Activated CD8-positive, alpha-beta memory T cell treated with anti-CD3 and anti-CD28 coated beads for 1 hour (primary cell): ENCODE data around the gene FAM177B.
"Not testable (repeated sequence)": the region's sequence is repeated elsewhere in the genome, so short reads cannot be mapped to it uniquely, and the experiment has no call there.

Experiments used
- DNase-seq, 2 donors: peaks; one replicate each; pipeline ENCODE4 v3.0.0-alpha.2; 2020; ENCODE audit warnings: low read depth in 1 of 2; ENCODE audit errors: extremely low read depth in 1 of 2

The FAM177B gene

DNA sequence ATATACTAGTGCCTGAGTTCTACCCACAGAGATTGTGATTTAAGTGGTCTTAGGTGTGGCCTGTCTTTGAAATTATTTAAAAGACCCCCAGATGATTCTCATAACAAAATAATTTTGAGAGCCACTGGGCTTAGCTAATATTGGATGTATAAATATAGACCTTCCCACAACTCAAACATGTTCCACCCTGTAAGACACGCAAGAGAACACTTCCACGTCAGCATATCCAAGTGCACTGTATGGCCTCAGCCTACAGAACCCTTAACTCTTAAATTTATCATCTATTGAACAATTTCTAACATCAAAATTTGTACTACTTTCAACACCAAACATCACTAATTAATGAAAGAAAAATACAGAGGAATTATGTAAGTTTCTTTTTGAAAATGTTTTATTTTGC lies 2.5 kb downstream of the FAM177B start:
- no peak for DNase-seq

DNA sequence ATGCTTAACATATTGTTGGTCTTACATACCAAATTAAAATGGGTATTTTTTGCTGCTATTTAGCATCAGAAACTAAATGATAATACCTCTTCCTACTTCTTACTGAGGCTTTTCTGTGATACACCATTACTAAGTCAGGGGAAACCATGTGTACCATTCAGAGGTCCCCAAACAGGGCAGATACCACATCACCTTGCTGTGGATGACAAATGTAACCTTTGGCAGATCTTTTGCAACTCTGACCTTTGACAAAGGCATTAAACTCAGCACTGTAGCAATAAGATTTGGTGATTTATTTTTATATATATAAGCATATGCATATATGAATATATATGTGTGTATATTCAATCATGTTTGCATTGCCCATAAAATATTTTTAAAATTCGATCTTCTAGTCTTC lies 2.9 kb downstream of the FAM177B start:
- DNase-seq, result no peak

DNA sequence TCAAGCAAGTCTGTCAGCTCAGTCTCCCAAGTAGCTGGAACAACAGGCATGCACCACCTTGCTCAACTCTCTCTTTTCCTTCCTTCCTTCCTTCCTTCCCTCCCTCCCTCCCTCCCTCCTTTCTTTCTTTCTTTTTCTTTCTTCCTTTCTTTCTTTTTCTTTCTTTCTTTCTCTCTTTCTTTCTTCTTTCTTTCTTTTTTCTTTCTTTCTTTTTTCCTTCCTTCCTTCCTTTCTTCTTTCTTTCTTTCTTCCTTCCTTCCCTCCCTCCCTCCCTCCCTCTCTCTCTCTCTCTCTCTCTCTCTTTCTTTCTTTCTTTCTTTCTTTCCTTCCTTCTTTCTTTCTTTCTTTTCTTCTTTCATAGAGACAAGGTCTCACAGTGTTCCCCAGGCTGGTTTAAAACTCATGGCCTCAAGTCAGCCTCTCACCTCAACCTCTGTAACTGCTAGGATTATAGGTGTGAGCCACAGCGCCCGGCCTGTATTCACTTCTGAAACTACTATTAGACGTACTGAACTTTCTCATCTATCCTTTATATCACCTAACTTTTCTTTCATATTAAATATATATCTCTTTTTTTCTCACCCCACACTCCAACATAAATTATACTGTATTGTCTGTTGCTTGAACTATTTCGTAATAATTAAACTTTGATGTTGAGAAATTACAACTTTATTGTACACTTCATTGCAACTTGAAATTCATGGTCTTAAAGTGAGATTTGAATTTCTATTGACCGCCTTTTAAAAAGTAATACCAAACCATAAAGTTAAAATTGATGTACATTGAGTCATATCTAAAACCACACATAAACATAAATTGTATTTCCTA lies 4.8 kb downstream of the FAM177B start:
- DNase-seq, result not testable (repeated sequence)

DNA sequence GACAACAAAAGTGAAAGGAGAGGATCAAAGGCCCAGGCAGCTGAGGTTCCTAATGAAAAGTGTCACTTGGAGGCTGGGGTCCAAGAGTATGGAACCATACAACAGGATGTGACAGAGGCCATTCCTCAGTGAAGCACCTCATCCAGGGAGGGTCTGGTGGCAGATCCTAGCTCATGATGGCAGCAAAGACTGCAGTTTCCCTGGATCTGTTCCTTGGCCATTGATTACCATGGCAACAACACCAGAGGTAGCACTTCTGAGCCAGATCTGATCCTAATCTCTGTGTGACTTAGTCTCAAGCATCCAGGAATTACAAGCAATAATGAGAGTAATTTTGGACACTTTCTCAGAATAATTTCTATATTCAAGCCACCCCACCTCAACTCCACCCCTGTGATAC lies 12.9 kb downstream of the FAM177B start:
- no peak for DNase-seq

DNA sequence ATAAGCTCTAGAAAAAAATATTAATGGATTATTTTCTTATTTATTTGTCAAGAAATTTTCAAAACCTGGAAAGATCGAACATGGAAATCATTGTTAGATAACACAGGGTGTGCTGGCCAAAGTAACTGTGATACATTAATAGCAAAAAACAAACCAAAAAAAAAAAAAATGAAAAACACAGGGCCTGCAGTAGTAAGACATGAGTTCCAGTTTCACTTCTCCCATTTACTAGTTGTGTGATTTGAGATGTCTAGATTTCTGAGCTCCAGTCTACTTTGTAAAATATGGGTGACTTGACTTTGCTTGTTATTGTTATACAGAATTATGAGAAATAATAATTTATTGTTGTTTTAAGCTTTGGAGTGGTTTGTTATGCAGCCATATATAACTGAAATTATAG lies 13.6 kb downstream of the FAM177B start:
- DNase-seq, result no peak

DNA sequence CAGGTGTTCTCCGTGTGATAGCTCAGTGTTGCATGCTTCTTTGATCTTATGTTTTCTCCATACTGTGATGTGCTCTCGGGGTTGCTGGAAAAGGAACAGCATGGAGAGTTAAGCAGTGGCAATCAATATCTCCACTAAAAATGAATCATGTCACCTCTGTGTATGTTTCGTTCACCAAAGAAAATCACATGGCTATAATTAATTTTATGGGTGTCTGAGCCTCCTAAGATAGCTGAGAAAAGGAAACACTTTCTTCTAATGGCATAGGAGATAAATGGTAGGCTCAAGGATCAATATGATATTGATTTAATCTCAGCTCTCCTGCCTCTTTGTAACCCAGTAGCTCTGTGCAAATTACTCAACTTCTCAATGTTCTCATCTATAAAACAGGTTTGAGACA lies 14.3 kb downstream of the FAM177B start:
- no peak for DNase-seq

DNA sequence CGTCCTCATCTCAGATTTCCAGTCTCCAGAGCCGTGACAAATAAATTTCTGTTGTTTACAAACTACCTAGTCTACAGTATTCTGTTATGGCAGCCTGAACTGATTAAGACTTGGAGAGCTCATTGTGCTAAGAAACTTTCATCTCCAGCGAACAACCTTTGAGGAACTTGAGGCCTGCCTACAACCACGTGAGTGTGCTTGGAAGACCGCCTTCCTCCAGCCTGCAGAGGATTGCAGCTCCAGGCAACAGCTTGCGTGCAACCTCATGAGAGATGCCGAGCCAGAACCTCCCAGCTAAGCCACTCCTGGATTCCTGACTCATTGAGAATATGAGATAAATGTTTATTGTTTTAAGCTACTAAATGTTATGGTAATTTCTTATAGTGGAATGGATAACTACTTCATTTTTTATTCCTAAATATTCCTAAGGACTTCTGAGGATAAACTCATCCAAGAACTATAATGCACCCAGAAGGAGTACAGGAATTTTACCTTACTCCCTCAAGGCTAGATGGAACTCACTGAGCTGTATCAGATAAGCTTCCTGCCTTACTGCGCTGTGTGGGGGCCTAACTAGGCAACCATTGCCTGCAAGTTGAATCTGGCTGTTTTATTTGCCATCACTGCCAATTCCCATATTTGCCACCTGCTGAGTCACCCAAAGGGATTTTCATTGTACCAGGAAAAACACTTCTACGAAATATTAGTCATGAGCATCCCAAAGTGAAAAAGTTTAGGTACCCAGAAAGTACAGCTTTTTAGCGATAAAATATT lies 17.6 kb downstream of the FAM177B start:
- DNase-seq, result no peak

DNA sequence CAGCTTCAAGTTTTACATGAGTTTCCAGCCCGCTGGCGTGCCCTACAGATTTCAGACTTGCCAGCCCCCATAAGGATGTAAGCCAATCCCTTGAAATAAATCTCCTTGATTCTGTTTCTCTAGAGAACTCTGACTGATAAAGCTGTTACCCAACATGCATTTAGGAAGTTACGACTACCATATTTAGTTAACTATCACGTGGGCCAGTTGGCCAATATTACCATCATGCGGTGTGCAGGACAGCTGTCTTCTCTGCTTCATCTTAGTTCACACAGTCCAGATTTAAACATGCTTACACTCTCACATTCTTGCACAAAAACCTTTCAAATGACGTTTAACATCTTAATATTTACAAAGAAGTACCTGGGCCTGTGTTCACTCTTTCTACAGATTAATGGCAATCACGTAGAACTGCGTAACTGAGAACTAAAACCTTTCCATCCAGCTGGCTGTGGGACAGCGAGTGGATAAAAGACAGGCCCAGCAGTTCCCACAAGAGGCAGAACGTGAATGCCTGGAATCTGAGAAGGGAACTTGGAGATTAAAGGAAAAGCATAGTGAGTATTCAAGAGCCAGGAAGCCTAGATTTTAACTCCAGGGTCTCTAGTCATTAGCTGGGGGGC lies 20.8 kb downstream of the FAM177B start:
- DNase-seq, result no peak

DNA sequence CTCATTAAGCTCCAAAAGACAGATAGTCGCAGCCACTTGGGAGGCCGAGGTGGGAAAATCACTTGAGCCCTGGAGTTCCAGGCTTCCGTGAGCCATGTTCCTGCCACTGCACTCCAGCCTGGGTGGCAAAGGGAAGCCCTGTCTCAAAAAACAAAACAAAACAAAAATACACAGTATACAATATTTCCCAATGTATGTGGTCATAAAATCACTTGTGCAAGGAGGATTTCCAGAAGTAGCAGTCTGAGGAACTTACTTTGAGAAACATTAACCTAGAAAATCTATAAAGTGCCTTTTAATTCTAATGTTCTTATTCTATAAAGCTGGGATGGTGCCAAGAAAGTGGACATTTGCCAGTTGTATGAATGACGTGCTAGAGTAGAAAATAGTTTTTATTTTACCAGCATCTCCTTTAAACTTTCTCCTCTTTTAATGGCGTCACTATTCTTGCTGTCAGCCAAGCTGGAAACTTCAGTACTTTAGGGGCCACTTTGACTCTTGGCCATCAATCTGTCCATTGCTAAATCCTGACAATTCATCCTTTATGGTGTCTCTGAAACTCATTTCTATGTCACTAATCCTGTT lies 22.5 kb downstream of the FAM177B start:
- no peak for DNase-seq

DNA sequence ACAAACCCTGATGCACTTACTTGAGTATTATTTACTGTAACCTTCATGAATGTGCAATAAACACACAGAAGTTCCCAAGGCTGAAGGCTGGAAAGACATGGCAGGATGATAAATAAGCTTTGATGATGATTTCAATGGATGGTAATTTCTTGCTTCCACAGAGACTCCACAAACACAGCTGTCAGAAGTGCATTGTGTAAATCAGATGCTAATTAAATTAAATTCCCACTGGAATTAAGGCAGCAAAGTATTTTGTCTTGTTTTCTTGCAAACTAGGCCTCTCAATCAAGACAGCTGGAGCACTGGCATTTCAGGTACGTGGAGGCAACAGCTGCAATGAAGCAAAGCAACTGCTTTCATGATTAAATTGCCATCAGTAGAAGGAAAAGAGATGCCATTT lies 24.1 kb downstream of the FAM177B start:
- no peak for DNase-seq

DNA sequence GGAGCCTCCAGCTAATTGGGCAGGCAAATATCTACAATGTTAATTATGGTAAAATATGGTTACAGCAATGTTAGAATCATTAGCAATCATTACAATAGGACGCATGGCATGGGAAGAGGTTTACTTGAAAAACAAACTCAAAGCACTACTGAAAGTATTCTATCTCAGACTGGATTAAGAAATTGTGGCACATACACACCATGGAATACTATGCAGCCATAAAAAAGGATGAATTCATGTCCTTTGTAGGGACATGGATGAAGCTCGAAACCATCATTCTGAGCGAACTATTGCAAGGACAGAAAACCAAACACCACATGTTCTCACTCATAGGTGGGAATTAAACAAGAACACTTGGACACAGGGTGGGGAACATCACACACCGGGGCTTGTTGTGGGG lies 25.2 kb downstream of the FAM177B start:
- not testable (repeated sequence) for DNase-seq

DNA sequence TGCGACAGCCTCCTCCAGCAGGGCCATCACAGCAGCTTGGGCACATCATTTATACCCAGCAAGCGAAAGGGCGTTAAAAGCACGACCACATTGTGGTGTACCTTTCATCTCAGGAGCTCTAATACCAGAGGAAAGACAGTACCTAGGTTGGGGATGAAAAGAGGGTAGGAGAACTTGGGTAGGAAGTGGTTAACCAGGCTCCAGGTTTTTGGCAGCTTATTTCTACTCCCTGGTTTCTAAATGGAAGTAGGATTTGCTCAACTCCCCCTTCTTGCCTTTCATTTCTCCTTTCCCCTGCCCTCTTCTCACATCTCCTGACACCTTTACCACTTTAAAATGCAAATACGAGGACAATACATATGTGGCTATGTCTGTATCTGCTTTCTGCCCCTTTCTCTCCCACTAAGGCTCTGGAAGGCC lies 30.2 kb downstream of the FAM177B start:
- DNase-seq, result no peak

DNA sequence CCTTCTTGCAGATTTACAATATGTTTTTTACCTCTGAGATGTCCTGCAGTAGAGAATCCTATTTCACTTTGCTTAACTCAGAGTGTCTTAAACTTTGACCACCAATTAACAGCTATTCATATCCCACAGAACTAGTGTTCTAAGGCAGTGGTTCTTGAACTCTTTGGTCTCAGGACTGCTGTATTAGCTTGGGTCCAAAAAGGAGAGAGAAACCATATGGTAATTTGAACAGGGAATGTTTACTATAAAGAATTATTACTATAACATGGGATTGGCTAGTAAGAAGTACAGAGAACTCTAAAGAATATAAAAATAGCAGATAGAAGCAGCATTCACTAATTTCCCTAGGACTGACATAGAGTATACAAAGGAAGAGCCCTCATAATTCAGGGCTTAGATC lies 31.6 kb downstream of the FAM177B start:
- DNase-seq, result no peak

DNA sequence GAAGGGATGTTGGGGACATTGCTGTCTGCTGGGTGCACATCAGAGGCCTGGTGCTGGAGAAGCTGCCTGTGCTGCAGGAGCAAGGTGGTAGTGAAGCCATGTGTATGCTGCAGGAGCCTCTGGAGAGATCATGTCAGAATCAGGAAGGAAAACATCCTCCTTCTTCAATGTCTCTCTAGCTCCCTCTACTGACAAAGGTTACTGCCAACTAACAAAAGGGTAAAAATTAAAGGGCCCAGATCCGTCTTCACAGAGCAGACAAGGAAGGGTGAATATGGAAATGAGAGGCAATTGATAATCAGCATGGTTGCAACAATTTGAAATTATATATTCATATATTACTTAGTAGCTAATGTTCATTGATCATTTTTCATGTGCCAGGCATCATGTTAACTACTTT lies 32.2 kb downstream of the FAM177B start:
- DNase-seq, result no peak

DNA sequence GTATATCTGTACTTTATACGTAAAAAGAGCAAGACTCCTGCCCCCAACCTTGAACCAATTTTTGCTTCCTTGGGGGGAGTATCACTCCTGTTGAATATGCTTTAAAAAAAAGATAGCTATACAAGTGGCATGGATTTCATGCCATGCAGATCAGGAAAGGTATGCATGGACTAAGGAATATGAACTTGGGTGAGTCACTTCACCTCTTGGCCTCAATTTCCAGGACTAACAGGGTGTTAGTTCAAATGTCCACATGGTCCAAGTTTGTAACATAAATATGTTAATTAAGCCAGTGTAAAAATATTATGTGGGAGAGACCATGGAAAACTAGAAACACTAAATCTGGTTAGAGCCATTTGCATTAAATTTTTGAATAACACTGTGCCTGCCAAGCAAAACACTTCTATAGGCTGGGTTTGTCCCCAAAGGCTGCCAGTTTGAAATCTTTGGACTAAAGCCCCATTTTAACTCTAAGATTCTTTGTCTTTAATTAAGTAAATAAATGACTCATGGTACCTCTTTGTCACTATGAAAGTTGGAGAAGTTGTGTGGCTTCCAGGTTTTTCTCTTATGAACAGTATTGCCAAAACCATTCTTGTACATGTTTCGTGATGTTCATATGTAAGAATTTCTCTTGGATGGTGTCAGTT lies 33.1 kb downstream of the FAM177B start:
- no peak for DNase-seq

DNA sequence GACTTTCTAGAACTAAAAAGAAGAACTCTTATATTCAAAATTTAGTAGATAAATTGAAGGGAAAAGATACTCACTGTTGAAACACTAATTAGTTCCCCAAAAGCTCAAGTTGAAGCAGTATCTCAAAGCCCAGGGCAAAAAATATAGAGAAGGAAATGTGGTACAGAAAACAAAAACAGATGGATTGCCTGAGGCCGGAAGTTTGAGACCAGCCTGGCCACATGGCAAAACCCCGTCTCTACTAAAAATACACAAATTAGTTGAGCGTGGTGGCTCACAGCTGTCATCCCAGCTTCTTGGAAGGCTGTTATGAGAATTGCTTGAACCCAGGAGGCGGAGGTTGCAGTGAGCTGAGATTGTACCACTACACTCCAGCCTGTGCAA lies 36.0 kb downstream of the FAM177B start:
- no peak for DNase-seq

DNA sequence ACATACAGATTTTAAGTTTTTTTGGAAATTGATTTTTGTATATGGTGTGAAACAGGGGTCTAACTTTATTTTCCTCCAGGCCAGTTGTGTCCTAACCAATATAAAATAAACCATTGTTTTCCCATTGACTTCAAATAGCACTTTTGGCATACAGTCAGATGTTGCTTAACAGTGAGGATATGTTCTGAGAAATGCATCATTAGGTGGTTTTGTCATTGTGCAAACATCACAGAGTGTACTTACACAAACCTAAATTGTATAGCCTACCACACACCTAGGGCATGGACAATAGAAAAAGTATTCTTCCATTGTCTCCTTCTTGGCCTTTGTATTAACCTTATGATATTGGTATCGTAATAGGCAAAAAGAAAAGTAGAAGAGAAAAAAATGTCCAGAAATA lies 40.5 kb downstream of the FAM177B start:
- DNase-seq, result no peak

DNA sequence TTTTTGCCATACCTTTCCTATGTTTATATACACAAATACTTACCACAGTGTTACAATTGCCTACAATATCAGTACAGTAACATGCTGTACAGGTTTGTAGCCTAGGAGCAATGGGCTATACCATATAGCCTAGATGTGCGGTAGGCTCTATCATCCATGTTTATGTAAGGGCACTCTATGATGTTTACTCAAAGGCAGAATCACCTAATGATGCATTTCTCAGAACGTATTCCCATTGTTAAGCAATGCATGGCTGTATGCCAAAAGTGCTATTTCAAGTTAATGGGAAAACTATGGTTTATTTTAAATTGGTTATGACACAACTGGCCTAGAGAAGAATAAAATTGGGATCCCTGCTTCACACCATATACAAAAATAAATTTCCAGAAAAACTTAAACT lies 41.0 kb downstream of the FAM177B start:
- no peak for DNase-seq

DNA sequence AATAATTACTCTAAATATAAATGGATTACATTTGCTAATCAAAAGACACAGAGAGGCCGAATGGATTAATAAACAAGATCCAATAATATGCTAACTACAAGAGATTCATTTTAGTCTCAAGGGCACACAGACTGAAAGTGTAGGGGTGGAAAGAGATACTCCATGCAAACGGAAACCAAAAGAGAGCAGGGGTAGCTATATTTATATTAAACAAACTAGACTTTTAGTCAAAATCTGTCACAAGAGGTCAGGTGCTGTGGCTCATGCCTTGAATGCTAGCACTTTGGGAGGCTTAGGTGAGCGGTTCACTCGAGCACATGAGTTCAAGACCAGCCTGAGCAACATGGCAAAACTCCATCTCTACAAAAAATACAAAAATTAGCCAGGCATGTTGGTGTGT lies 44.2 kb downstream of the FAM177B start:
- DNase-seq, result no peak

DNA sequence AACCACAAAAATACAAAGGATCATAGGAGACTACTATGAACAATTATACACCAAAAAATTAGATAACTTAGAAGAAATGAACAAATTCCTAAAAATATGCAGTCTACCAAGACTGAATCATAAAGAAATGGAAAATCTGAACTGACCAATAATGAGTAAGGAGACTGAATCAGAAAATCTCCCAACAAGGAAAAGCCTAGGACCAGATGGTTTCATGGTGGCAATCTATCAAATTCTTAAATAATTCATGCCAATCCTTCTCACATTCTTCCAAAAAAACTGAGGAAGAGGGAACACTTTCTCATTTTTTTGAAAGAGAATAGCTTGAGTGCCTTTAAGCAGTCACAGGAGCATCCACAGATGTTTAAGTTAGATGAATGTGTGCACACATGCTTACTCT lies 46.0 kb downstream of the FAM177B start:
- DNase-seq, result no peak

DNA sequence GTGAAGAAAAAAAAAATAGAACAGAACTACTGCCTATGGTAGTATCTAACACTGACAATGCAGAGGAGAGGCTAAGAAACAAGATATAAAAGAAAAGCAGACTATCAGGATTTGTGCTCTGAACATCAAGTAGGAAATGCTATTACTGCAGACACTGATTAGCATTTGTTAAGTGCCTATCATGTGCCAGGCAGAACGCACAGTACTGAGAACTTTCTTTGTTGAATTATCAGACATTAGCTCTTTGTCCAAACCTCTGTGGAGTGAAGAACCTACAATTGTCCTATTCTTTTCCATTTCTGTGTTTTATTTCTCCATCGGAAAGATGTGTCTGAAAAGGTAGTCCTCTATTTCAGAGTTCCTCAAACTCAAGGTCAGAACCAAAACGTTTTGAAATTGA lies 47.4 kb downstream of the FAM177B start:
- no peak for DNase-seq
